Measurements from ENCODE around the gene DUSP3. TPM values are rescaled to one million over a fixed set of nuclear protein-coding genes. Genes with fewer than 3 reads are reported as not detected.

Gene DUSP3
- total RNA-seq, 3 donors from 2014 or later = 46.9 to 123 (median 62.9) TPM

GRCh38 chr17:43810226-43810715 is 31.5 kb upstream of the DUSP3 start:
- TF ChIP-seq CTCF (IDR thresholded peaks at IDR 0.05) = no peak
- DNase-seq = no peak
- Histone ChIP-seq H3K9me3 (no peaks in the 10 kb centered on the region), H3K4me3 (no peak overlapping the region), H3K4me1 (ENCODE audit: low read depth) (no peaks in the 10 kb centered on the region), H3K36me3 (ENCODE audit: low read depth) (no peaks in the 10 kb centered on the region)
- ATAC-seq = no peak
- intact Hi-C loops (cut with DNase I, micrococcal nuclease) = no loop called here

GRCh38 chr17:43809121-43809520 is 30.3 kb upstream of the DUSP3 start:
- Histone ChIP-seq H3K36me3 (ENCODE audit: low read depth) (no peaks in the 10 kb centered on the region), H3K4me3 (no peak overlapping the region), H3K4me1 (ENCODE audit: low read depth) (no peaks in the 10 kb centered on the region), H3K9me3 (no peaks in the 10 kb centered on the region)
- no peak for TF ChIP-seq CTCF (IDR thresholded peaks at IDR 0.05)
- intact Hi-C loops (cut with DNase I, micrococcal nuclease) = no loop called here
- DNase-seq (no peak), ATAC-seq (no peak)

GRCh38 chr17:43808076-43808475 is 29.3 kb upstream of the DUSP3 start:
- Histone ChIP-seq H3K4me3 (no peak overlapping the region), H3K4me1 (ENCODE audit: low read depth) (no peaks in the 10 kb centered on the region), H3K36me3 (ENCODE audit: low read depth) (no peaks in the 10 kb centered on the region), H3K9me3 (no peaks in the 10 kb centered on the region)
- intact Hi-C loops (cut with DNase I, micrococcal nuclease) = no loop called here
- ATAC-seq (no peak), DNase-seq (no peak)
- TF ChIP-seq CTCF (IDR thresholded peaks at IDR 0.05) = no peak

- ATAC-seq (no peak), DNase-seq (no peak)
- TF ChIP-seq CTCF (IDR thresholded peaks at IDR 0.05) = no peak
- H3K36me3 ChIP-seq (ENCODE audit: low read depth) = no peaks in the 10 kb centered on the region
- H3K4me3 ChIP-seq = no peak overlapping the region
- no peaks in the 10 kb centered on the region for H3K9me3 ChIP-seq
- intact Hi-C loops (cut with DNase I, micrococcal nuclease) = no loop called here
- no peaks in the 10 kb centered on the region for H3K4me1 ChIP-seq (ENCODE audit: low read depth)
These were observed 26.3 kb upstream of the DUSP3 start for GRCh38 chr17:43805117-43805516.

GRCh38 chr17:43803758-43804157 is 25.0 kb upstream of the DUSP3 start:
- no peak for ATAC-seq
- TF ChIP-seq CTCF (IDR thresholded peaks at IDR 0.05) = no peak
- Histone ChIP-seq H3K4me3 (no peak overlapping the region), H3K9me3 (no peaks in the 10 kb centered on the region), H3K4me1 (ENCODE audit: low read depth) (no peaks in the 10 kb centered on the region), H3K36me3 (ENCODE audit: low read depth) (no peaks in the 10 kb centered on the region)
- intact Hi-C loops (cut with DNase I, micrococcal nuclease) = no loop called here
- DNase-seq = no peak

GRCh38 chr17:43801844-43802243 is 23.1 kb upstream of the DUSP3 start:
- H3K4me3 ChIP-seq = no peak overlapping the region
- no peaks in the 10 kb centered on the region for H3K9me3 ChIP-seq
- H3K4me1 ChIP-seq (ENCODE audit: low read depth) = no peaks in the 10 kb centered on the region
- intact Hi-C loops (cut with DNase I, micrococcal nuclease) = no loop called here
- DNase-seq (no peak), ATAC-seq (no peak)
- H3K36me3 ChIP-seq (ENCODE audit: low read depth) = no peaks in the 10 kb centered on the region
- no peak for TF ChIP-seq CTCF (IDR thresholded peaks at IDR 0.05)

All from mucosa of descending colon (tissue), 3 donors.